ENCODE data around the gene HNRNPAB.

DNA sequence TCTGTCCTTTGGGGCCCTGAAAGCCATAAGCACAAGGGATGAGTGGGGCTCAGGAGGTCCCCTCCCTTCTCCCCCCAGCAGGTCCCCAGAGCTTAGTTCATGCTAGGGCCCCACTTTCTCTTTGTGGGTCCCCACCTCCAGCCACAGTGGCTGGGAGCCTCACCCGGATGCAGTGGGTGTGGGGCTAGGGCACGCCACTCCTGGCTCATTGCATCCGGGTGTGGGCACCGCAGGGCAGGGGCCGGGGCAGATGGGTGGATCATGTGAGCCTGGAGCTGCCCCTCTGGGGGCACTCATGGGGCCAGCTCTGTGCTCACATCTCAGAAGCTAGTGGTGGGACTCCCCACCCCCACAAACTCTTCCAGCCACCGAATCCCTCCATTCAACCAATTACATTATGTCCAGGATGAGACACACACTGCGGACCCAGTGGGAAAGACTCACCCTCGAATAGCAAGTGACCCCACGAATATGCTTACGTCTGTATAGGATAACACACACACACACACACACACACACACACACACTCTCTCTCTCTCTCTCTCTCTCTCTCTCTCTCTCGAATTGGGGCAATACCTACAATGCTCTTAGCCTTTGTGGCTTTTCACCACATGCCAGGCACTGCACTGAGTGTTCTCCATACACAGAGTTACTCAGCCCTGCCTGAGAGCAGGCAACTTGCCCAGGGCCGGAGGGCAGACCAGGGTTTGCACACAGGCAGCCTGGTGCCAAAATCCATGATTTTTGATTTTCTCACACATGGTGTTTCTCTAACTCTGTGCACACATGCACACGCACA, 45.1 kb downstream of the HNRNPAB start:
- TF ChIP-seq, protein P1, sequence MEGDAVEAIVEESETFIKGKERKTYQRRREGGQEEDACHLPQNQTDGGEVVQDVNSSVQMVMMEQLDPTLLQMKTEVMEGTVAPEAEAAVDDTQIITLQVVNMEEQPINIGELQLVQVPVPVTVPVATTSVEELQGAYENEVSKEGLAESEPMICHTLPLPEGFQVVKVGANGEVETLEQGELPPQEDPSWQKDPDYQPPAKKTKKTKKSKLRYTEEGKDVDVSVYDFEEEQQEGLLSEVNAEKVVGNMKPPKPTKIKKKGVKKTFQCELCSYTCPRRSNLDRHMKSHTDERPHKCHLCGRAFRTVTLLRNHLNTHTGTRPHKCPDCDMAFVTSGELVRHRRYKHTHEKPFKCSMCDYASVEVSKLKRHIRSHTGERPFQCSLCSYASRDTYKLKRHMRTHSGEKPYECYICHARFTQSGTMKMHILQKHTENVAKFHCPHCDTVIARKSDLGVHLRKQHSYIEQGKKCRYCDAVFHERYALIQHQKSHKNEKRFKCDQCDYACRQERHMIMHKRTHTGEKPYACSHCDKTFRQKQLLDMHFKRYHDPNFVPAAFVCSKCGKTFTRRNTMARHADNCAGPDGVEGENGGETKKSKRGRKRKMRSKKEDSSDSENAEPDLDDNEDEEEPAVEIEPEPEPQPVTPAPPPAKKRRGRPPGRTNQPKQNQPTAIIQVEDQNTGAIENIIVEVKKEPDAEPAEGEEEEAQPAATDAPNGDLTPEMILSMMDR (IDR thresholded peaks at IDR 0.05; ENCODE audit: low read length), result no peak
- TF ChIP-seq EZH2phosphoT487 (IDR thresholded peaks at IDR 0.05; ENCODE audit: low read length), result no peak
- no peak for TF ChIP-seq EZH2 (optimal IDR thresholded peaks at IDR 0.05; ENCODE audit: low read depth, low read length)
